Measurements from ENCODE around the gene VEGFC.

VEGFC gene, protein sequence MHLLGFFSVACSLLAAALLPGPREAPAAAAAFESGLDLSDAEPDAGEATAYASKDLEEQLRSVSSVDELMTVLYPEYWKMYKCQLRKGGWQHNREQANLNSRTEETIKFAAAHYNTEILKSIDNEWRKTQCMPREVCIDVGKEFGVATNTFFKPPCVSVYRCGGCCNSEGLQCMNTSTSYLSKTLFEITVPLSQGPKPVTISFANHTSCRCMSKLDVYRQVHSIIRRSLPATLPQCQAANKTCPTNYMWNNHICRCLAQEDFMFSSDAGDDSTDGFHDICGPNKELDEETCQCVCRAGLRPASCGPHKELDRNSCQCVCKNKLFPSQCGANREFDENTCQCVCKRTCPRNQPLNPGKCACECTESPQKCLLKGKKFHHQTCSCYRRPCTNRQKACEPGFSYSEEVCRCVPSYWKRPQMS

DNA sequence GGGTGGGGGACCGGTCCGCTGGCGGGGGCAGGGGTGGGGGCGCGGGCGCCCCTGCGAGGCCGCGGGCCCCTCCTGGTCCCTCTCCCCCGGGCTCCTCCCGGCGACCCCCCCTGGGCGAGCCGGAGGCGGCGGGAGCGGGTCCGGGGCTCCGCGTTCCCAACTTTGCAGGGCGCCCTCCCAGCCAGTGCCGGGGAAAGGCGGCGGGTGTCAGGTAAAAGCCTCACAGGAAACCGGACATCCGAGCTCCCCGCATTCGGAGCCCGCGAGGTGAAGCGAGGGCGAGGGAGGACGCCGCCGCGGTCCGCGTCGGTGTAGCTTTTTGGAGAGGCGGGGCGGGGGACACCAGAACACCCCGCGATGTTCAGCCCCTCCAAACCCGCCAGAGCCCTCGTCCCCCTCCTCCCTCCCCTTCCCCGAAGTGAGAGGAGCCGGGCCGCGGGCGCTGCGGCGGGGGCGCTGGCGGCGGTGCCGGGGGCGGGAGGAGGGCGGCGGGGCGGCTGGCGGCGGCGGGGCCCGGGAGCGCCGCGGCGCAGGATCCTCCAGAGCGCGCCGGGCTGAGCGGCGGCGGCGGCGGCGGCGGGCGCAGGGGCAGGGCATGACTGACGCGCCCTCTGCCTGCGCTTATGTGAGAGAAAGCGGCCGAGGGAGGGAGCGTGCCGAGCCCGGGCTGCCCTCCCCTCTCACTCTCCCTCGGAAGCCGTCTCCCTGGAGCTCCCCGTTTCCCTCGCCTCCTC is at the start of gene VEGFC:
VEGFC (minus strand) TSS at position 597 of the 734 bp plus-strand sequence. CDS start 611 bp downstream, outside the sequence.
- DNase-seq (ENCODE audit: low spot score): peak; percentile 48

DNA sequence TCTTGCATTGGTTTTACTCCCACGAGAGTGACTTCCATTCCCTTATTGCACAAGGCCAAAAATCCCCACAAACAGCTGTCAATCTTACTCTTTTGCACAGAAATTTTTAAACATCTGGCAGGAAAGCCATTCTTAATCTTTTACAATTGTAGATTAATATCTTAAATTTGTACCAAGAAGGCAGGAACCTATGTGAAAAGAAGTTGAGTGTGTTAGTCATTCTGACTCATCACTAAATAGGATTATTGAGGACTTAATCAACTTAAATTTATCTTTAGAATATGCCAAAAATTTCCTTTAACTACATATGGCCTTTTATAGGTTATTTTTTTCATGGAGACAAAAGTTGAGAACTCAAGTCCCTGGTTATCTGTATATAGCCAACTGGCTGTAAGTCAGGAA is 49.0 kb upstream of the VEGFC start:
- DNase-seq (ENCODE audit: low spot score): no peak

DNA sequence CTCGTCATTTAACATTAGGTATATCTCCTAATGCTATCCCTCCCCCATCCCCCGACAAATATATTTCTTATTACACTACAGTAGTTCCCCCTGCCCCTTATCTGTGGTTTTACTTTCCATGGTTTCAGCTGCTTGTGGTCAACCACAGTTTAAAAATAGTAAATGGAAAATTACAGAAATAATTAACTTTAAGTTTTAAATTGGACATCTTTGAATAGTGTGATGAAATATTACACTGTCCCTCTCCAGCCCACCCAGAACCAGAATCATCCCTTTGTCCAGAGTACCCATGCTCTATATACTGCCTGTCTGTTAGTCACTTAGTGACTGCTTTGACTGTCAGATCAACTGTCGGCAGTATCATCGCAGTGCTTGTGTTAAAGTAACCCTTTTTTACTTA is 47.4 kb upstream of the VEGFC start:
- DNase-seq (ENCODE audit: low spot score): no peak

DNA sequence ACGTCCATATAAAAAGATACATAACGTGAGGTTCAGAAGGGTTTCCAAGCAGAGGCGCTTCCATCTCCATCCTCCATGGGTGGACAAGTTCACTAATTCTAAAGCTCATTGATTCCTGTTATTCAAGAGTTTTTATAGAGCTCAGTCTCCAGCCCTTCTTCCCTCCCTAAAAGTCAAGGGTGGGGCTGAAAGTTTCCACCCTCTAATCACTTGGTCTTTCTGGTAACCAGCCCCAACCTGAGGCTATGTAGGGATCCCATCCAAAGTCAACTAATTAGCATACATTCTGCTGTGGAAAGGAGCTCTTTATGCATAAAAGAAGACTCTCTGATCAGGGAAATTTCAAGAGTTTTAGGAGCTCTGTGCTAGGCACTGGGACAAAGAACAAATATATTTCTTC is 46.9 kb upstream of the VEGFC start:
- no peak for DNase-seq (ENCODE audit: low spot score)

DNA sequence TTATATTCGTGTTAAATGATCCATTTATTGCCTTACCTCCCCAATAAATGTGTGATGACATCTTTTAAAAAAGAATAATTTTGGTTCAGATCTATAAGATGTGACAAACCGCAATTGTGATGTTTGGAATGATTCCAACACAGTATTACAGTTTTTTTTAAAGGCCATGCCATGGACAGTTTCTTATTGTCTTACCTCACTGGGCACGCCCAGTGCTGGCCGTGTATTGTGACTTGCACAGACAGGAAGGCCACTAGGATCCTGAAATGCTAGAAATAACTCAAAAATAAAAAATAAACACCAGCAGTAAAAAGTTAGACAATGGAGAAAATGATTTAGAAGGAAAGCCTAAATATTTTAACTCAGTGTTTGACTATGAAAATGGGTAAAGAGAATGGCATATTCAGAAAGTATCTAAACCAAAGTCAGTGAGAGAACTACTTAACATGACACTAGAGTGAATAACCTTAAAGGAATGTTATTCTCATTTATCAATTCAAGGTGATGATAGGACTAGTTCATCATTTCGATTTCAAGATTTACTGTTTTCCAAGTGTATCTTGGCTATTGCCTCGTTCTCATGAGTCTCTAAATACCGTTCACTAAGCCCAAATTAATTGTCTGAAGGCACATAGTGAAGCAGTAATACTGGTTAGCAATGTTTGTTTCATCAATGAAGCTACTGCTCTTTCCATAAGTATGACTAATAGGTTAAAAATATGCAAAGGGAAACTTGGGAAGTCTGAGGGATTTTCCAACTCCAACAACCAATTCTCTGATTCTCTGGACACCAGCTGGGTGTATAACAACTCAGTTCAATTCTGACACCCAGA is 46.1 kb upstream of the VEGFC start:
- DNase-seq (ENCODE audit: low spot score): no peak

DNA sequence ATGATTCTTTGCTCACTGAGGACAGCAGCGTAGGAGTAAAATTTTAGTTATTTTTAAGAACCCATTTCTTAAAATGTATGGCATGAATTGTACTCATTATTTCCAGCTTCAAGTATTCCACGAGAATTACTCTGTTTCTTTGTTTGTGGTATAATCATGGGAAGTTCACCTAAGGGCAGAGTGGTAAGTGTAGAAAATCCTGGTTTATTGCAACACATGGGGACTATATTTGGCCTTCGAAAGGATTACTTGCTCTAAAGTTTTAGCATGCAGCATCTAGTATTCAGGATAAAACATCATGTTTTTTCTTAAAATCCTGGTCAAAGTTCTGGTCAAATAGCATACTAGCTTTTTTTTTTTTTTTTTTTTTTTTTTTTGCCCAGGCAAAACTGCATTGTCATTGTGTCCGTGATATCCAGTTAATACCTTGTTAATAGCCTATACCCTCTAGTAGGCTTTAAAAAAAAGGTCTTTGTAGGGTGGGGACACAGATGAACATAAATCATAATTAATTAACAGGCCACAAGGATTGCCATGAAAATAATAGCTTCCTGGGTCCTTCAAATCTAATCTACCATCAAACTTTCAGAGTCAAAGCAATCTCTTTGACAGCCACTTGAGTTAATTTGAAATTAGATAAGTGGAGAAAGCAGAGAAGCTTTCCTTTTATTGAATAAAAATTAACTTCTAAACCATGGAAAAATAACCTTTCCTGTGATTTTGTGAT is 44.6 kb upstream of the VEGFC start:
- DNase-seq (ENCODE audit: low spot score): no peak

DNA sequence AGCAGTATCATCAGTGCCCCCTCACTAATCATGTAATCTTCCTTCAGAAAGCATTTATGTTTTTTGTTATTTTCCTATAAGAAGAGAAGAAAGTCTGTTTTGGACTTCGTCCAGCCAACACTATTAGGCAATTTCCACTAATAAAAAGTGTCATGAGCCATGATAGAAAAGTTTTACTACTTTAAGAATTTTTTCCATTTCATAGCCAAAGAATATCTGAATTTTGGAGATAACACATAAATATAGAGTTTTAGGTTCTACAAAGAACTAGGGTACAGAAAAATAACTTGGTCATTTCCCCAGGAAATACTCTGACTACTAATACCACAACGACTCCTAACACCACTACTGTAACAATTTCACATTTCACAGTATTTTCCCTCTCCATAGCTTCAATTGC is 41.8 kb upstream of the VEGFC start:
- no peak for DNase-seq (ENCODE audit: low spot score)

DNA sequence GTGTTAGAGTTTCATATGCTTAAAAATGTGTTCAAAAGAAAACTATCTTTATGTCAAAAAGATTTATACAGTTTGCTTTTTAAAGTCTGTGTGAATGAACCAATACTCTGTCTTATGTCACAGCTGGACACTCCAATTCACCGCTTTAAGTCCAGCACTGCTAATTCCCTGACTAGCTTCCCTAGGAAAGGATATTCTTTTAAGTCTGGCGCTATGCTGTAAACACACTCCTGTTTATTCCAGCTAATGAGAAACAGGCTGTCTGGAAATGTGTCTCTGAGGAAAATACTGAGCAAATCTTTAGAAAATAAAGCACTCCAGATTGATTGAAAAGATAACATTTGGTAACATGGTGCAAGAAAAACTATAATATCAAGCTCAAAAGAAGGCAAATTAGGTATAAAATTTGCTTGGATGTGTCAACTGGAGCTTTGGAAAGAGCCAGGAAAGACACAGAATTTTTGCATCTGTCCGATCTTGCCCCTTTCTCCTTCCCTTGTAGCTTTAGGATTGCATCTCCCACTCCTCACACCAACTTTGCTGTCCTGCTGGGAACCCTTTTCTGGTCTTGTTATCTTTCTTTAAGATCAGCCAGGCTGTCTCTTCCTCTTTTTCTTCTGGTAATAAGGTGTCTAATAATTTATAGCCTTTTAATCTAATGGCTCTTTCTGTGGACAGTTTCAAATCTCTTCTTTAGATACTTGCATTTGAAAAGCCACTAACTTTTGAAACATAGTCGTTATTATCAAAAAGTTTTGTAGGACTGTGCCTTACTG is 40.9 kb upstream of the VEGFC start:
- no peak for DNase-seq (ENCODE audit: low spot score)

DNA sequence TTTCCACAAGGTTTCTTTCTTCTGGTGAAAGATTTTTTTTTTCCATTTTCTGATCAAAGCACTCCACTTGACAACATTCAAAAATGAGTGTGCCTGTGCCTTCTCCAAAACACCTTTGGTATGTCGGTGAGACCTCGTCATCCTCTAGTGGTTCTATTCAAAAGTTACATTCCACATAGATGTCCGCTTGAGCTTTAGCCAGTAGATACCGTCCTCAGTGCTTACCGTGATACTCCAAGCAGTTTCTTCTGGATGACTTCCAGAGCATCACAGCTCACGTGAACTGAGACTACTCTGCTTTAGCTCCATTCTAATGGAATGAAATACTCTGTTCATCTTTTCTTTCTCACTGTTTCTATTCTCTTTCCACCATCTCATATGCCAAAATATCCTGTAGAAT is 38.2 kb upstream of the VEGFC start:
- no peak for DNase-seq (ENCODE audit: low spot score)

DNA sequence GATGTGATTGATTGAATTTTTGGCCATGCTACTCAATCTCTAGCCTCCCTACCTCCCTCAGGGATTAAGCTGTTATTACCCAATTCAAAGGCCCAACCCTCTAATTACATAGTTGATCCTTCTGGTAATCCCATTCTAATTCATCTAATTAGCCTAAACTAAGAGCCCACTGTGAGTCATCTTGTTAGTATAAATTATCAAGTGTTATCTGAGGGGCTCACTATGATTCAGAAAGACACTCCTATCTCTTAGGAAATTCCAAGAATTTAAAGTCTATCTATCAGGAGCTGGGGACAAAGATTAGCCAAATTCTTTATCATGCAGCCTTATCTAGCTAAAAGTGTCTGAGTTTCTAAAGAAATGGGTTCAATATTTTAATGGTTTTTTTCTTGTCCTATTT is 32.9 kb upstream of the VEGFC start:
- no peak for DNase-seq (ENCODE audit: low spot score)

DNA sequence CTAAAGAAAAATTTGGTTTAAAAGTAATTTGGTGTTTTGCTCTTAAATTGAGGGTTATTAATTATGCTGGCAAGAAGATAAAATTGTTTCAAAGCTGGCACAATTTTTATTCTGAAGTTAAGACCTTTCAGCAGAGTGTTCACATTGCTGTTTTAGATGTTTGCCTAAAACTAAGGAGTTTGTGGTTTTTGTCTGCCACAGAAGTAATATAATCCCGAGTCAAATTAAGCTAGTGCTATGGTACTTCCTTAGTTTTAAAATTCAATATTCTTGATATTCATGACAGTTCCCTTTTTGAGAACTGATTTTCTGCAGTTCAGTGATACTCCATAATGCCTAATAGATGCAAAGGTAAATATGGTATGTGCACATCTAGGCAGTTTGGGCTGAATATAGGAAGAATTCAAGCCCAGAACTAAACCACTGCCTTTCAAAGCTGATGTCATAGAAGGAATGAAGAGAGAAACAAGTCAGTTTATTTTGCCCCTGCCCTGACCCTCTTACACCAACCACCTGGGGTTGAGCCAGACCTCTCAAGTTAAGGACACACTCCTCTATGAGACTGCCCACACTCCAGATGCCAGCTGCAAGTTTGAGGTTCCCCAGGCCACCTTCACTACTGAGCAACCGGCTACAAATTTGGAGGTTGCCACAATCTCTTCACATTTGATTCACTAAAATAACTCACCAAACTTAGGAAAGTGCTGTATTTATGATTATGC is 32.1 kb upstream of the VEGFC start:
- no peak for DNase-seq (ENCODE audit: low spot score)

DNA sequence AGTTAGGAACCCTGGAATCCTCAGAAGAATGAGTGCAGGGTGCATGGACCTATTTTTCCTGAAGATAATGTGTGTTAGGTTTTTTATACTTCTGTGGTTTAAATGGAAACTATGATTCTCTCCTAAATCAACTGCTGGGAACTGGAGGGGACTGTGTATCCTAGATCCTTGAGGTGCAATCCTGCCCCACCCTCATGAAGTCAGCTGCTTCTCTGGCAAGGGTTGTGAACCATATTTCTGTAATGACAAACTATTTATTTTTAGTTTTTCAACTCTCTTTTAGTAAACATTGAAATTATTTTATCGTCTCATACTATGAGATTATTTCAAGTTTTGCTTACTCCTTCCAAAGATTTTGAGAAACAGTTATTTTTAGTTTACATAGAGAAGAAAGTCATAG is 25.8 kb upstream of the VEGFC start:
- no peak for DNase-seq (ENCODE audit: low spot score)

DNA sequence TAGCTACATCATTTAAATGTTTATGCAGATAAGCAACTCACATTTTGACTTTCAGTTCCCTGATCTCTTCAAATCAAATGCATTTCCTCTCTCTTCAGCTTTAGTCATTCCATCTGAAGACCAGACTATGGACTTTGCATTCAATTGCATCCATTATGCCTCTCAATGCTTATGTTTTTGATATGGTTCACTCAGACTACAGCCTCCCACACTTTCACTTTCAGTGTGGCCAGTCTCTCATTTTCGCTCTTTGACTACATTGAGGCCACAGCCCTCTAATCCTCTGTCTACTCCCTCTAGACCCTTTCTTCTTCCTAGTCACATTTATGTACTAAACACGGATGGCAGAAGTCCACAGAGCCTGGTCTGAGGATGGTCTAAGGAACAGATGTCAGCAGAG is 24.5 kb upstream of the VEGFC start:
- no peak for DNase-seq (ENCODE audit: low spot score)

DNA sequence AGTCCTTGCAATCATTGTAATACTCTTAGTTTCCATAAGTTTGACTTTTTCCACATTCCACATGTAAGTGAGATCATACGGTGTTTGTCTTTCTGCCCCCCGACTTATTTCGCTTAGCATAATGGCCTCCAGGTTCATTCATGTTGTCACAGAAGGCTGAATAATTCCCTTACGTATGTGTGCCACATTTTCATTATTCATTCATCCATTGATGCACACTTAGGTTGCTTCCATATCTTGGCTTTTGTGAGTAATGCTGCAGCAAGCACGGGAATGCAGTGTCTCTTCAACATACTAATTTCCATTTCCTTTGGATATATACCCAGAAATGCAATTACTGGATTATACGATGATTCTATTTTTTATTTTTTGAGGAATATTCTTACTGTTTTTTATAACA is 22.0 kb upstream of the VEGFC start:
- DNase-seq (ENCODE audit: low spot score): no peak

DNA sequence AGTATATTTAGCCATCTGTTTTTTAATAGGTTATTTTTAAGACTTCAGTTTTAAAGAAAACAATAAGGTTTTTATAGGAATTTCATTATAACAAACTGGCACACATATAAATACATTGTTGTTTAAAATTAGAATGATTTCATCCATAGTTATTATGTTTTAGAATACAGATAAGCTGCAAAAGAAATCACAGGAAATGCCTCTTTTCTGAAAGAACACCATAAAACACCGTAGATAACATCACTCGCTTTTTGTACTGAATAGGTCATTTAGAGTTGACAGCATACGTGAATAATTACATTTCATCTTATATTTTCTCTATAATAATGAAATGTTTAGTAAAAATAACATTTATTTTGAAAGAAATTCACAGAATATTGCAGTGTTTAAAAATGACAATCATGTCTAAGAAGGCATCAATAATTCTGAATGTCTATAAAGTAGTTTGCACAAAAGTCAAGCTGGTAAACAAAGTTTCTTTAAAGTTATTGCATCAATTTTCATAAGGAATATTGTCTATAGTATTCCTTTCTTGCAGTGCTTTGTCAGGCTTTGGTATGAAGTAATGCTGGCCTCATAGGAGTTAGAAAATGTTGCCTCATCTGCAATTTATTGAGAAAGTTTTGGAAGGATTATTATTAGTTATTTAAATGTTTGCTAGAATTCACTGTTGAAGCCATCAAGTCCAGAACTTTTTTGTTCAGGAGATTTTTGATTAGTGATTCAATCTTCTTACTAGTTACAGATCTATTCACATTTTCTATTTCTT is 17.9 kb upstream of the VEGFC start:
- no peak for DNase-seq (ENCODE audit: low spot score)

DNA sequence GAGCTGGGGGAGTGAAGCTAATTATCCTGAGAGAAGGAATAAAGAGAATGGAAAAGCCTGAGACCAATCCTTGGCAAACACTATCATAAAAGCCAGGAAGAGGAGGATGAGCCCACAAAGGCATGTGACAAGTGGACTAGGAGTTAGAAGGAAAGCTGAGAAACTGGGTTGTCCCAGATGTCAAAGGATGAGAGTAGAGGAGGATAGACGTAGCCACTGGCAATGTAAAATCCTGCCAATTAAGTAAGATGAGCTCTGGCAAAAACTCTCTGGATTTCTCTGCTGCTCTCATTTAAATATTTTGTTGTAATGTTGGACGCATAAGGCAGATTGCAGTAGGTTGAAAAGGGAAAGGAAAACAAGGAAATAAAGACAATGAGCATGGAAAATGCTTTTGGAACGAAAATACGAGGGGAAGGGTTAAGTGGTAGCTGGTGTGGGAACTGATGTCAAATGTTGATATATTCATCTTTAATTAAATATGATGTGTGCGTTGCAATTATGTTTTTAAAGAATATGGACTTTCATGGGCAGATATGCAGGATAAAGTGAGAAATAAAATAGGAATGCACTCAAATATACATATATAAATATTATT is 14.2 kb upstream of the VEGFC start:
- DNase-seq (ENCODE audit: low spot score): no peak

DNA sequence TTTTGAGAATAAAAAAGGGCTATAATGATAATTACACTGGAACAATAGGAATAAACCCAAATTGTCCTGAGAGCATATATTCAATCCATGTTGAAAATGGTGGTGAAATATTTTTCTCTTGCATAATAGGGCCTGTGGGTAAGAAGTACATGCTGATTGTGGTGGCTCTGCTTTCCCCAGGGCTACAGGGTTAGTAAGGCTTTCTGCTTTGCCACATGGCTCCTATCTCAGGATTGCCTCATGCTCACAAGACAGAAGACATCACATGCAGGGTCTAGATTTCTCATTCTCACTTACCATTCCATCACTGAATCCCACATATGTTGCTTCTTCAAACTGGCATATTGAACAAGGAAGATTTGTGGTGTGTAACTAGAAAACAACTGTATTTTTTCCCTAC is 12.4 kb upstream of the VEGFC start:
- no peak for DNase-seq (ENCODE audit: low spot score)

DNA sequence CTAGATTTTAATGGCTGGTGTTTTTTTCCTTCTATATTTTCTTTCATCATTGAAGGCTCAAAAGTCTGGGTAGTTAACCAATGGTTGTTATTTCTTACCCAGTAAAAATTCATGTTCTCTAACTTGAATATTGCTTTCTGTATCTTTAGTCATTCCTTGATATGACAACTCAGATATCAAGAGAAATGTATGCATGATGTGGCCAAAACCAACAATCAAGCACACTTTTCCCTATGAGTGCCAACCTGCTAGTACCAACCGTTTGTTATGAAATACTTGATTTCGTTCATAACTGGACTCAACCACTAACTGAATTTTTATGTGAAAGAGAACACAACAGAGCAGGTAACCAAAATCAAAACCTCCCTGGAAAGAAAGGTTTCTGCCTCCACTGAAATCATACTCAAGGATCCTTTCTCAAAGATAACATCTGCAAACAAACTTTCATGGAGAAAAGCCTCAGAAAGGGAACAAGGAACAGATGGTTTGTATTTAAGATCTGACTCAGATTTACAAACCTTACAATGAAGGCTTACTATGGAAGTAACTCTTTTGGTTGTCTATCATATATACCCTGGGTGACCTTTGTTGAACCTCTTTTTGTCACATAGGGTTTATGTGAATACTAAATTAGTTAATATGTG is 8.3 kb upstream of the VEGFC start:
- DNase-seq (ENCODE audit: low spot score): no peak

DNA sequence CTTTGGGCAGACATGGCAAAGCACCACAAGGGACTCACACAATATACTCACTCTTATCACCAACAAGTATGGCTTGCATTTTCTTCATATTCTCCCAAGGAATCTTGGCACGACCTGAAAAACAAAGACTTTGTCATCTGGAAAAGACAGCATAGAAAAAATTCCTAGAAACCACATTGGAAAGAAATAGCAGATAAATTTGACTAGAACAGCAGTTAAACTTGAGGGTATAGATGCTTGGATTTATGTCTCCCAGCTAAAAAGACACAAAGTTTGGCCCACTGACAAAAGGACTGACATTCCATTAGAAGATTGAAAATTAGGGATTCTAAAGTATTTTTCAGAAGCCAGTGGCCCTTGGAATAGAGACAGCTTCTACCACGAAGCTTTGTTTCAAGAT is 6.9 kb upstream of the VEGFC start:
- no peak for DNase-seq (ENCODE audit: low spot score)

Data from HuH-7 (cell line).